ENCODE data around the gene EMC8. TPM values are rescaled to one million over a fixed set of nuclear protein-coding genes. Genes with fewer than 3 reads are reported as not detected.

The EMC8 gene
- total and polyA plus RNA-seq, 2 donors (not counting 1 experiment from before 2014, with no cell fraction given): 22.1 to 33.1 TPM

DNA sequence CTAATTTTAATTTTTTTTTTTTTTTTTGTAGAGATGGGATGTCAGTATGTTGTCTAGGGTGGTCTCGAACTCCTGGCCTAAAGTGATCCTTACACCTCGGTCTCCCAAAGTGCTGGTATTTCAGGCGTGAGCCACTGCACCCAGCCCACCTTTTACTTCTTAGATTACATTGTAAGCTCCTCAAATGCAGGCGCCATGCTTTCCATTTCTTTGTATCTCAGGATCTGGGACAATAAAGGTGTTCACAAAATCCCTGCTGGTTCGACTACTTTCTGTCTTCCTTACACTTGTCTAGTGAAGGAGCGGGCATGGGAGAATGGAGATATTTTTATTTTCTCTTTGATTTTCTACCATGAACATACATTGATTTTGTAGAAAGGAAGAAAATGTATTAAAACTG, 25.2 kb downstream of the EMC8 start:
- no peaks in the 10 kb centered on the region for H3K27me3 ChIP-seq (replicated peaks in 1 of 4; ENCODE audit: control extremely low read depth in 1 of 4, control insufficient read depth in 3 of 4, insufficient read depth in 4 of 4, low read length in 3 of 4)
- no peak overlapping the region for H3K27ac ChIP-seq (ENCODE audit: low read length in 2 of 2)
- H2AFZ ChIP-seq (ENCODE audit: insufficient read depth, low read depth, low read length, poor library complexity, severe bottlenecking): no peak overlapping the region
- H3K9me3 ChIP-seq (ENCODE audit: control extremely low read depth in 1 of 3, control insufficient read depth in 2 of 3, insufficient read depth in 1 of 3, low read length in 2 of 3): no peaks in the 10 kb centered on the region
- ATAC-seq (ENCODE audit: low read depth): no peak
- DNase-seq: no peak
- Mint-ChIP-seq H3K27me3 (no peaks in the 10 kb centered on the region), H3K27ac (no peak overlapping the region), H3K9me3 (ENCODE audit: insufficient read depth) (no peaks in the 10 kb centered on the region), H3K4me3 (no peak overlapping the region), H3K4me1 (no peaks in the 10 kb centered on the region)
- TF ChIP-seq EZH2 (IDR thresholded peaks at IDR 0.05; ENCODE audit: borderline replicate concordance, insufficient read depth, low read depth, low read length, poor library complexity, severe bottlenecking): no peak
- peaks cover 0 to 23% of the 10 kb centered on the region in 2 experiments for H3K36me3 ChIP-seq (replicated peaks in 1 of 2; ENCODE audit: control extremely low read depth in 1 of 2, control insufficient read depth in 1 of 2, extremely low read depth in 1 of 2, insufficient read depth in 2 of 2, low read length in 1 of 2)
- H3K9ac ChIP-seq (ENCODE audit: low read length): no peak overlapping the region
- no peak overlapping the region for H3K4me3 ChIP-seq (ENCODE audit: control extremely low read depth in 1 of 5, extremely low read depth in 1 of 5, insufficient read depth in 1 of 5, low read depth in 2 of 5, low read length in 4 of 5)
- H4K20me1 ChIP-seq (ENCODE audit: control insufficient read depth, insufficient read depth, low read length, poor library complexity, severe bottlenecking): no peaks in the 10 kb centered on the region
- H3K4me2 ChIP-seq (replicated peaks; ENCODE audit: low read depth, low read length, poor library complexity, severe bottlenecking): no peak overlapping the region
- H3K79me2 ChIP-seq (ENCODE audit: control insufficient read depth, insufficient read depth, low read length): no peaks in the 10 kb centered on the region
- CTCF ChIA-PET: no interaction called here
- no peaks in the 10 kb centered on the region for H3K4me1 ChIP-seq (ENCODE audit: control insufficient read depth in 2 of 2, insufficient read depth in 2 of 2, low read length in 2 of 2)
- POLR2A ChIA-PET: no interaction called here
- WGBS (ENCODE audit: insufficient coverage): 100% methylated on average over 1 of the region's 6 CpGs
- intact Hi-C loops (cut with micrococcal nuclease): no loop called here

- H3K4me1 ChIP-seq (ENCODE audit: control insufficient read depth in 2 of 2, insufficient read depth in 2 of 2, low read length in 2 of 2): no peaks in the 10 kb centered on the region
- no peak overlapping the region for H3K4me2 ChIP-seq (replicated peaks; ENCODE audit: low read depth, low read length, poor library complexity, severe bottlenecking)
- H3K79me2 ChIP-seq (ENCODE audit: control insufficient read depth, insufficient read depth, low read length): no peaks in the 10 kb centered on the region
- TF ChIP-seq EZH2 (IDR thresholded peaks at IDR 0.05; ENCODE audit: borderline replicate concordance, insufficient read depth, low read depth, low read length, poor library complexity, severe bottlenecking) (no peak), CTCF (IDR thresholded peaks at IDR 0.05) (no peak)
- no CpG with 5 or more reads among the region's 6 CpGs for WGBS (ENCODE audit: insufficient coverage)
- ChIA-PET POLR2A (no interaction called here), CTCF (no interaction called here)
- H3K36me3 ChIP-seq (replicated peaks in 1 of 2; ENCODE audit: control extremely low read depth in 1 of 2, control insufficient read depth in 1 of 2, extremely low read depth in 1 of 2, insufficient read depth in 2 of 2, low read length in 1 of 2): peaks cover 0 to 12% of the 10 kb centered on the region in 2 experiments
- Mint-ChIP-seq H3K27ac (no peak overlapping the region), H3K4me3 (no peak overlapping the region), H3K4me1 (no peaks in the 10 kb centered on the region), H3K27me3 (no peaks in the 10 kb centered on the region), H3K9me3 (ENCODE audit: insufficient read depth) (no peaks in the 10 kb centered on the region)
- intact Hi-C loops (cut with micrococcal nuclease): no loop called here
- no peaks in the 10 kb centered on the region for H3K9me3 ChIP-seq (ENCODE audit: control extremely low read depth in 1 of 3, control insufficient read depth in 2 of 3, insufficient read depth in 1 of 3, low read length in 2 of 3)
- no peak overlapping the region for H2AFZ ChIP-seq (ENCODE audit: insufficient read depth, low read depth, low read length, poor library complexity, severe bottlenecking)
- H3K9ac ChIP-seq (ENCODE audit: low read length): no peak overlapping the region
- no peaks in the 10 kb centered on the region for H4K20me1 ChIP-seq (ENCODE audit: control insufficient read depth, insufficient read depth, low read length, poor library complexity, severe bottlenecking)
- ATAC-seq (ENCODE audit: low read depth): no peak
- H3K27me3 ChIP-seq (replicated peaks in 1 of 4; ENCODE audit: control extremely low read depth in 1 of 4, control insufficient read depth in 3 of 4, insufficient read depth in 4 of 4, low read length in 3 of 4): no peaks in the 10 kb centered on the region
- no peak for DNase-seq
- no peak overlapping the region for H3K4me3 ChIP-seq (ENCODE audit: control extremely low read depth in 1 of 5, extremely low read depth in 1 of 5, insufficient read depth in 1 of 5, low read depth in 2 of 5, low read length in 4 of 5)
- H3K27ac ChIP-seq (ENCODE audit: low read length in 2 of 2): no peak overlapping the region
Measured at GRCh38 chr16:85773044-85773443, 26.3 kb downstream of the EMC8 start.
